GM21723 (cell line): ENCODE data around the gene RNF145.
"Not testable (repeated sequence)": the region's sequence is repeated elsewhere in the genome, so short reads cannot be mapped to it uniquely, and the experiment has no call there.

Experiments used
- ATAC-seq: cut with Tn5 transposase; IDR thresholded peaks from one replicate; pipeline ENCODE4 v1.9.1; 2021; ENCODE audit warnings: mild to moderate bottlenecking, moderate library complexity; ENCODE audit not compliant: unreplicated experiment

Gene RNF145

DNA sequence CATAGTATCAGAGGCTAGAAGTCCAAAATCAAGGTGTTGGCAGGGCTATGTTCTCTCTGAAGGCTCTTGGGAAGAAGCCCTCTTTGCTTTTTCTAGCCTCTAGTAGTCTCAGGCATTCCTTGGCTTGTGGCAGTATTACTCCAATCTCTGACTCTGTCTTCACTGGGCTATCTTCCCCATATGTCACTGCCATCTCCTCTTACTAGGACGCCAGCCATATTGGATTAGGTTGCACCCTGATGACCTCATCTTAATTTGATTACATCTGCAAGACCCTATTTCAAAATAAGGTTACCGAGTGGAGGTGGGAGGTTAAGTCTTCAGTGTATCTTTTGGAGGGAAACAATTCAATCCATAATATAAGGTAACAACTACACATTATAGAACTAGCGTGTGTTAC is 88.3 kb downstream of the RNF145 start:
- no peak for ATAC-seq

DNA sequence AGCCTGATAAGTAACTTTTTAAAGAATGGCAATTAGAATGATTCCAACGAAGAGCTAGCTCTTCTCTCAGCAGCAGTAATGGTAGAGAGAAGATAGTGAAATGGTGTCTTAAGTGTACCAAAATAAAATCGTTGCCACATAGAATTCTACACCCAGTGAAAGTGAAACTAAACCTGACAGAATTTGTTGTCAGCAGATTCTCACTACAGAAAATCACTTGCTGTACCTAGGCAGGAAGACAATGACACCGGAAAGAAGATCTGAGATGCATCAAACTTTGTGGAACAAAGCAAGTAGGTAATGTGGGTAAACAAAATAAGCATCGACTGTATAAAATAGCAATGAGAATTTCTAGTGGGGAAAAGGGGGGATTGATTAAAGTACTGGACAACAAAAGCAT is 88.9 kb downstream of the RNF145 start:
- no peak for ATAC-seq

- not testable (repeated sequence) for ATAC-seq
These were observed 89.5 kb downstream of the RNF145 start for GRCh38 chr5:159119842-159120241.

GRCh38 chr5:159118958-159119659 is 90.2 kb downstream of the RNF145 start:
- ATAC-seq = not testable (repeated sequence)

DNA sequence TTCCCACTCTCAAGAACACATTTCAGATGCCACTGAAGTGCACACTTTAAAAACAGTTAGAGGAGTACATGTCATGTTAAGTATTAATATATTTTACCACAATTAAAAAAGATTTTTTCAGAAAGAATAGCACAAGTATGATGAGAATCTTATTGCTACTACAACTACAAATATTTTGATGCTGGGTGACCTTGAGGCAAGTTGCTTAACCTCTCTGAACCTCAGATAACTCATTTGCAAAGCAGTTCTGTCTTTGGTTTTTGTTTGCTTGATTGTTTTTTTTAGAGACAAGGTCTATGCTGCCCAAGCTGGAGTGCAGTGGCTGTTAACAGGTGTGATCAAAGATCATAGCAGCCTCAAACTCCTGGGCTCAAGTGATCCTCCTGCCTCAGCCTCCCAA is 95.9 kb downstream of the RNF145 start:
- ATAC-seq = no peak

- ATAC-seq = no peak
These were observed 96.9 kb downstream of the RNF145 start for GRCh38 chr5:159112436-159112835.
